Activated naive CD4-positive, alpha-beta T cell treated with anti-CD3 and anti-CD28 coated beads for 36 hours (primary cell): ENCODE measurements around the gene NT5C1A. TPM values are rescaled to one million over a fixed set of nuclear protein-coding genes. Genes with fewer than 3 reads are reported as not detected.

ENCODE experiments used
- CTCF ChIA-PET: fragments of 350-600 bp; sonication (Branson Sonifier 250); formaldehyde crosslinking; loops from one replicate; lab custom pipeline; 2021; ENCODE audit warnings: antibody characterized with exemption; lab: Charles Lee
- DNase-seq: peaks from one replicate; pipeline ENCODE4 v3.0.0-alpha.2; 2020
- H3K27ac Mint-ChIP-seq: one replicate; pipeline ENCODE4 v1.8.0; 2021; ENCODE audit warnings: mild to moderate bottlenecking, mixed read lengths
- H3K27me3 Mint-ChIP-seq: one replicate; pipeline ENCODE4 v1.8.0; 2021; ENCODE audit warnings: low read depth, mixed read lengths
- H3K36me3 Mint-ChIP-seq: one replicate; pipeline ENCODE4 v1.8.0; 2021; ENCODE audit warnings: low read depth, mixed read lengths
- H3K4me1 Mint-ChIP-seq: one replicate; pipeline ENCODE4 v1.8.0; 2021; ENCODE audit warnings: low read depth, mixed read lengths
- H3K4me3 Mint-ChIP-seq: one replicate; pipeline ENCODE4 v1.8.0; 2021; ENCODE audit warnings: mild to moderate bottlenecking, moderate library complexity, mixed read lengths
- H3K9me3 Mint-ChIP-seq: one replicate; pipeline ENCODE4 v1.8.0; 2021; ENCODE audit warnings: mixed read lengths
- intact Hi-C: fragments of 100-400 bp; cut with micrococcal nuclease; formaldehyde crosslinking; loops from one replicate; pipeline ENCODE4 v1.15.1; 2023
- total RNA-seq, 2 experiments: library from RNA; stranded (reverse); gene quantifications; one replicate each; pipeline ENCODE4 v1.2.3, GENCODE V29; 2021

Gene NT5C1A
- total RNA-seq, 2 experiments from 2014 or later: not detected

GRCh38 chr1:39617488-39618049, 54.3 kb downstream of the NT5C1A start:
- no peak overlapping the region for H3K27ac Mint-ChIP-seq
- no peaks in the 10 kb centered on the region for H3K4me1 Mint-ChIP-seq
- H3K27me3 Mint-ChIP-seq: no peaks in the 10 kb centered on the region
- no peaks in the 10 kb centered on the region for H3K36me3 Mint-ChIP-seq
- CTCF ChIA-PET: interaction anchor here (1.2 to 1.9 kb wide), 2 partner anchors 9 to 13 kb away, joined by 3 to 7 read pairs; no protein-coding TSS in a partner anchor
- intact Hi-C loops: no loop called here
- DNase-seq: no peak
- no peak overlapping the region for H3K4me3 Mint-ChIP-seq
- no peaks in the 10 kb centered on the region for H3K9me3 Mint-ChIP-seq

- Mint-ChIP-seq H3K9me3 (no peaks in the 10 kb centered on the region), H3K4me3 (no peak overlapping the region), H3K4me1 (no peaks in the 10 kb centered on the region), H3K27ac (no peak overlapping the region), H3K27me3 (no peaks in the 10 kb centered on the region), H3K36me3 (no peaks in the 10 kb centered on the region)
- CTCF ChIA-PET: interaction anchor here (0.5 to 1.2 kb wide), 2 partner anchors 44 to 247 kb away, joined by 3 read pairs; no protein-coding TSS in a partner anchor
- no peak for DNase-seq
- intact Hi-C loops: no loop called here
Observed at GRCh38 chr1:39615086-39615673, 56.7 kb downstream of the NT5C1A start.

GRCh38 chr1:39614488-39614887, 57.4 kb downstream of the NT5C1A start:
- CTCF ChIA-PET: interaction anchor here (1.0 to 1.2 kb wide), 2 partner anchors 44 to 287 kb away, joined by 3 read pairs; partner anchors contain the start of gene MYCL
- no peaks in the 10 kb centered on the region for H3K36me3 Mint-ChIP-seq
- peaks cover under 1% of the 10 kb centered on the region for H3K27me3 Mint-ChIP-seq
- no peak overlapping the region for H3K4me3 Mint-ChIP-seq
- peaks cover 2% of the 10 kb centered on the region for H3K4me1 Mint-ChIP-seq
- H3K27ac Mint-ChIP-seq: no peak overlapping the region
- intact Hi-C loops: no loop called here
- DNase-seq: no peak
- no peaks in the 10 kb centered on the region for H3K9me3 Mint-ChIP-seq

- peaks cover 3% of the 10 kb centered on the region for H3K27me3 Mint-ChIP-seq
- H3K27ac Mint-ChIP-seq: no peak overlapping the region
- no peak for DNase-seq
- CTCF ChIA-PET: interaction anchor here (12.9 kb wide), 1 partner anchor 43 kb away, joined by 263 read pairs; no protein-coding TSS in a partner anchor
- no peaks in the 10 kb centered on the region for H3K36me3 Mint-ChIP-seq
- H3K4me1 Mint-ChIP-seq: peaks cover 5% of the 10 kb centered on the region
- no peaks in the 10 kb centered on the region for H3K9me3 Mint-ChIP-seq
- intact Hi-C loops: no loop called here
- H3K4me3 Mint-ChIP-seq: no peak overlapping the region
Observed at GRCh38 chr1:39613250-39613649, 58.7 kb downstream of the NT5C1A start.

GRCh38 chr1:39609618-39610331, 62.1 kb downstream of the NT5C1A start:
- DNase-seq: peak; percentile 72

More at GRCh38 chr1:39609618-39610331, 62.1 kb downstream of the NT5C1A start:
- intact Hi-C loops: no loop called here
- Mint-ChIP-seq H3K27me3 (peaks cover 3% of the 10 kb centered on the region), H3K27ac (no peak overlapping the region), H3K36me3 (no peaks in the 10 kb centered on the region), H3K9me3 (no peaks in the 10 kb centered on the region), H3K4me1 (peaks cover 7% of the 10 kb centered on the region), H3K4me3 (no peak overlapping the region)
- CTCF ChIA-PET: interaction anchor here (0.6 to 12.9 kb wide), 8 partner anchors 20 to 512 kb away, joined by 3 to 263 read pairs (median 4); no protein-coding TSS in a partner anchor

Other genes with a start within 250 kb of the NT5C1A start
- not detected for gene BMP8A, start 180.5 kb downstream of the NT5C1A start, total RNA-seq
- 100 to 1,000 TPM; 328 to 353 TPM for gene PABPC4, start 95.3 kb downstream of the NT5C1A start, total RNA-seq
- under 1 TPM; 0.15 to 0.17 TPM for gene HEYL, start 32.5 kb downstream of the NT5C1A start, total RNA-seq
- gene HPCAL4, start 19.3 kb upstream of the NT5C1A start, total RNA-seq: under 1 TPM; 0.43 to 0.52 TPM
- gene PPIE, start 66.8 kb upstream of the NT5C1A start, total RNA-seq: 10 to 100 TPM; 73.8 to 75.6 TPM
- gene OXCT2, start 99.2 kb upstream of the NT5C1A start, total RNA-seq: under 1 TPM; 0.52 to 0.67 TPM
- gene BMP8B, start 116.8 kb upstream of the NT5C1A start, total RNA-seq: under 1 TPM; 0.12 to 0.14 TPM
- 10 to 100 TPM; 18.6 TPM for gene TRIT1, start 211.4 kb upstream of the NT5C1A start, total RNA-seq
- gene MYCL, start 229.8 kb upstream of the NT5C1A start, total RNA-seq: under 1 TPM in 1 of 2 experiments, not detected in 1; 0.19 TPM